GM19238 (cell line): ENCODE results near the gene RUNX1.

Experiments used
- DNase-seq: peaks from one replicate; pipeline ENCODE4 v3.0.0; 2011; ENCODE audit warnings: low spot score; ENCODE audit not compliant: insufficient read length

RUNX1 gene

DNA sequence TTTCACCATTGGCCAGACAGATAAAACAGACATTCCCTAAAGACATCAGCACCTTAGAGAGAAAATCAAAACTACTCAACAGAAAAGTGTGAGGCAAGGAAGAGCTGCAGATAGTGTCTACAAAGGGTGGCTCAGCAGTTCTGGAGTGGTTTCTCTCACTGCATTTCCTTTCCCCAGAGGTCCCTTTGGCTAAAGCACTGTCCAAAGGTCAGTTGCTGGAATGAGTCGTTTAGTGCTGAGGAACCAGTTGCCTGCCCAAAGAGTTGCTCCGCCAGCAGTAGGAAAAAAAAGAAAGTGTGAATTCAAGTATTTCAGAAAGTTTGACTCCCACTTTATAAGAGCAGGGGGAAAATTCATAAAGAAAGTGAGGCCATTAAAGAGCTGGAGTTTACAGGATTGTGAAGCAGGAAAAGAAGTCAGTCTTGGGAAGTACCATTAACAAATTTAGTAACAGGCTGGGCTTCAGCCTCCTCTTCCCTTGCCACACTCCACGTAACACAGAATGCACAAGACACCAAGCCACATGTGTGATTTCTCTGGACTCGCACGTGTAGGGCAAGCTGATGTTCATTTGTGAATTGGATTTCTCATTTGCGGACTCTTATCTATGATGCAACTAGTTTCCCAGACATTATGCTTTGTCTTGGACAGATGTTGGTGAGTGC is 122.2 kb downstream of the RUNX1 start:
- no peak for DNase-seq

DNA sequence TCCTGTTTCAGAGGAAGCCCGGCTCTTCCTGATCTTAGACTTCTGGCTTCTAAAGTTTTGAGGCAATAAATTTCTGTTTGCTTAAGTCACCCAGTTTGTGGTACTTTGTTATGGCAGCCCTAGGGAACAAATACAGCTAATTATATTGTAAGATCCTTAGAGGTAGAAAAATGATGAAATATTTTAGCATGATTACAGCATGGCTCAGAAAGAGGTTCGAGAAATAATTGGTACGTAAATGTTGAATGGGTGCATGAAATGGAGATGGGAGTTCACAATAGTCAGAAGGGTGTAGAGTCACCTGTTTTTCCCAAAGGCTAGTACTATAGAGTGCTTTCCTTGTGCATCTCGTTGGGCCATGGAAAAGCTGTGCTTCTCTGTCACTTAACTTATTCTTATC is 123.5 kb downstream of the RUNX1 start:
- no peak for DNase-seq

DNA sequence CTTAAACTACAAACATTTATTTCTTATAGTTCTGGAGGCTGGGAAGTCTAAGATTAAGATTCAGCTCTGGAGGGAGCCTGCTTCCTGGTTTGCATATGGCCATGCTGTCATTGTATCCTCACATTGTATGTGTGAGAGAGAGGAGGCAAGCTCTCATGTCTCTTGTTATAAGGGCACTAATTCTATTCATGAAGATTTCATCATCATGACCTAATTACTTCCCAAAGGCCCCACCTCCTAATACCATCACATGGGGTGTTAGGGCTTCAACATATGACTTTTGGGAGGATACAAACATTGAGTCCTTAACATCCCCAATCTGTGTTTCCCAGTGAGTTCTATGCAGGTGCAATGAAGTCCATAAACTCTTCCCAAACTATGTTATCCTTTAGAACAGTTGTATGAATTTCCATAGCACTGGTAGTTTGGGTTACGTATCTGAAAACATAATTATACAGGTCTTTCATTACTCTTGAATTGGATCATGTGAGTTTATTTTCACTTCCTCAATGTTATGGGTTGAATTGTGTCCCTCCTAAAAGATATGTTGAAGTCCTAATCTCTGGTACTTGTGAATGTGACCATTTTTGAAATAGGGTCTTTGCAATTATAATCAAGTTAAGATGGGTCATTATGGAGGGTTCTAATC is 124.2 kb downstream of the RUNX1 start:
- DNase-seq: no peak

DNA sequence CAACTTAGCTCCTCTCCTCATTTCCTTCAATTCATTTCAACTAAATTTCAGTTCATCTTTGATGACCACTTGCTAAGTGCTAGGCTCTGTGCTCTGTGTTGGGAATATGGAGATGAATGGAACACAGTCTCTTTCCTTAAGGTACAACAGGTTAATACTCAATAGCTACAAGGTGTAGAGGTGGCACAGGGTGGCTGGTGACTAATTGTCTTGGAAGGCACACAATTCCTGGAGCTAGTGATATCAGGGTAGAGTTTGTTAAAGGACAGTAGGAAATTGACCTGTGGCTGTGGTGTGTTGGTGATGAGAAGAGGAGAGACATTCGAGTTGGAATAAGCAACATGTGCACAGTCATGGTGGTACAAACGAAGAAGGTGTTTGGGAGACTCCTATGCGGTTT is 124.9 kb downstream of the RUNX1 start:
- no peak for DNase-seq

DNA sequence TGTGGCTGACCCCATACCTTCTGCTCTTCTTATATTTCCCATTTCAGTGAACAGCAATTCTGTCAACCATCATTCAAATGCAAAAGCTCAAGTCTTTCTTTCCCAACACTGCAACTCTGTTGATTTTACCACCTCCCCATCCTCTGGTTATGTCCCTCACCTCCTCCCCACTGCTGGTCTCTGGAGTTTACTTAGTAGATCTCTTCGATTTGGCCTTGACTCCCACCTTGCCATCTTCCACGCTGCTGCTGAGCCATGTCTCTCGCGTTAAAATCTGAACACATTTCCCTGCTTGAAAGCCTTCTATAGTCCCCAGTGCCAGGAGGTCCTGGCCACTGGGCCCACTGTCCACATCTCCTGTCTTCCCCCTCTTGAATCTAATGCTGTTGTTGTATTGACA is 125.5 kb downstream of the RUNX1 start:
- DNase-seq: no peak

DNA sequence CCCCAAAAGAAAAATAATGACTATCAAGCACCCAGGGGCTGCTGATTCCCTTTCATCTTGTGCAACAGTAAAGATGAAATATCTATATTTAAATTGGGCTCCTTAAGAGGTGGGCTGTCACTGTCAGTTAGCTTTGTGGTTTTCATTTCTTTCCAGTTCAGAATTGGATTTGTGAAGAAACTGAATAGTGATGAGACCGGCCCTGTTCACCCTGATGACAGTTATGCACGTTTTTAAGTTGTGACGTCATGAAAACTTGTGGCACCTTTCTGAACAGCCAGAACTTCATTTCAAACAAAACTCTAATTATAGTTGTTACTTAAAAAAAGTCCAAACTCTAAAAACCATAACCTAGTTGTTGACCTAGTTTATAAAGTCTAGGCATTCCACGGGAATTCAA is 125.9 kb downstream of the RUNX1 start:
- no peak for DNase-seq

DNA sequence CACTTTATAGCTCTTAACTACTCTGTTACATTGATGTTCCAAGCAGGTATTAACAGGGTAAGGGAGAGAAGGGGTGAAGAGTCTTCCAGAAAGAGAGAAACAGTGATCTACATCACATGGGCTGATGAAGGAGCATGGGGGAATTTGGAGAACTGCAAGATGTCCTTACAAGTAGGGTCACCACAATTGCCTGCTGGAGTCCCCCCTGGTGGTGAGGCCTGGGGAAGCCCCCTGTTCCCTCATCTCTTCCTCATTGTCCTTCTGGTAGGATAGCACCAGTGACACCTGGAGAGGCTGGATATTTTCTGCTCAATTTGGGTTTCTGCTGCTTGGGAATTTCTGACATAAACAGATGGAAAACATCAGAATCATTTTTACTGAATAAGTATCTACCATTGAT is 126.6 kb downstream of the RUNX1 start:
- no peak for DNase-seq

DNA sequence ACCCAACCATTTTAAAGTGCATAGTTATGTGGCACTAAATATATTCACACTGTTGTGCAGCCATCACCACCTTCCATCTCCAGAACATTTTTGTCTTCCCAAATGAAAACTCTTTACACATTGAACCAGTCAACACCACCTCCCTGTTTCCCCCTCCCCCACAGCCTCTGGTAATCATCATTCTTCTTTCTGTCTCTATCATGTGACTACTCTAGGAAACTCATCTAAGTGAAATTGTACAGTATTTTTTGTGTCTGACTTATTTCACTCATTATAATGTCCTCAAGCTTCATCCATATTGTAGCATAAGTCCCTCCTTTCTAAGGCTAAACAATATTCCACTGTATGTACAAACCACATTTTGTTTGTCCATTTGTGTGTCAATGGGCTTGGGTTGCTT is 128.0 kb downstream of the RUNX1 start:
- no peak for DNase-seq

DNA sequence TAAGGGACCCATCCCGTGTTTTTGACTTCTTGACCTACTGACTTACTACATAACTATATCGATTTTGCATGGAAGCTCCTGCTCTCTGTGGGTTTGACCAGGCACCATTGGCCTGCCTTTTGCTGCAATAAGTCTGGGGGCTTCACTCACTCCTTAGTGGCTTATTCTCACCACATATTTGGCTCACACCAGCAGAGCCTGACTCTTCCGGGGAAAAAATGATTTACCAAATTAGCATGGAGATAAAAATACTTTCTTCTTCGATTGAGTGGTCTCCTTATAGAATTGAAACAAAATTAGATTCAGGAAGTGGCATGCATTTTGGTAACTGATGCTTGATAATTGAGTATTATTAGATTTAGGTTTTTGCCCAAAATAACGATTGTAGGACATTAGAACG is 129.7 kb downstream of the RUNX1 start:
- no peak for DNase-seq

DNA sequence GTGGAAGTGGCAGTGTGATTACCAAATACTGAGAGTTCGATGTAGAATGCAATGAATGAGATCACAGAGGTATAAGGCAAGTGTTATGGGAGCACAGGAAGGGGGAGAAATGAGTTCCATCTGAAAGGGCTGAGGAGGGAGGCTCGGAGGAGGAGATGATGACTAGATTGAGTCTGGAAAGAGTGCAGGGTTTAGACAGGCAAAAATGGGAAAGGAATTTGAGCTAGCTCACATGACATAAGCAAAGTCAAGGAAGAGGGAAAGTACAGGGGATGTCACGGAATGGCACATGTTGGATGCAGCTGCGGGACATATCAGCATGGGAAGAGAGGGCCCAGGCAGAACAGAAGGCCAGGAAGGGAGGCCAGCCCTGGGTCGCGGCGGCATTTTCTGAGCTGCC is 132.7 kb downstream of the RUNX1 start:
- no peak for DNase-seq

DNA sequence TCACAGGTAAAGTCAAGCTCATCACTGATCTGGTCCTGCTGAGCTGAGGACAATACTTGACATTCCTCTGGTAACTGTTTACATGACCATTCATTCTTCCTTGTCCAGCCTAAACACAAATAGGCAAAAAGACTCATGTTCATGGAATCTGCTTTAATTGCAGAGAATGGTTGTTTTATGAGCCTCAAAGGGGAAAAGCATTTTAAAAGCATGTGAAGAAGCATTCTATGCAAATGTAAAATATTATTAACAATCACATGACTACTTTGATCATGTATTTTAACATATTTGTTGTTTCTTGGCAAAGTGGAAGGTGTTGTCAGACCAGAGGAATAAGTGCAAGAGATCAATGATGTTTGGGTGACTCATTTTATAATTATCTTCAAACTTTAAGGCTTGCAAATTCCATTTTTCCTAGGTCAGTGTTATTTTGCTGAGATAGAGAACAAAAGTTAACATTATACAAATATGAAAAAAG is 133.7 kb downstream of the RUNX1 start:
- no peak for DNase-seq

DNA sequence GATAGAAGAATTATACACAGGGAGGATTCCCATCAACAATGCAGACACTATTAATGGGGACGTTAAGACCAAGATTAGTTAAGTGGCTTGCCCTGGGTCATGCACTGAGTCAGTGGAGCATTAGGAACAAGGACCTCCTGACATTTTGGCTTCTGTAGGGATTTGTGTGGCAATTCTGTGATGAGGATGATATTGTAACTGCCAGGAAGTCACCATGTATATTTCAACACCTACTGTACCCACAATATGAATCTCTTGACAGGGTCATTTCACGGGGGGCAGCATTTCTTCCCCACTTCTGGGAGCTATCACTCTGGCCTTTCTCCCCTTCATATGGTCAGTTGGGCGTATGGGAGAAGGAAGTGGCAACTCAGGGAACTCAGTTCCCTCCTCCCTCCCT is 134.9 kb downstream of the RUNX1 start:
- no peak for DNase-seq

DNA sequence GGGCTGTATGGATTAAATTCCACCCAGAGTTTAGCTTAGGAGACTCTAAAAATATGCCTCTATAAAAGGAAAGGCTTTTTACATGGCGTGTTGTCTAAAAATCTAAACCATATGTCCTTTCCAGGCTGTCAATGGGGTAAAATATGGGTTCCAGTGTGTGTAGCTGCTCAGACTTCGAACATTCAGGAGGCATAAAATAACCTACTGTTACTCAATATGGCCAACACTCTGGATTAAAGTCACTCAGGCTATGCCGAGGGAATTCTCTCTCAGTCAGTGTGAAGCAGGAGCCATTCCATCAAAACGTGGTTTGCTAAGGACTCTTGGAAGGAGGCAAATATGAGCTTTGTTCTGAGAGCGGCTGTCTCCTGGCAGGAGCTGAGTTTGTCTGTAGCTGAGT is 135.3 kb downstream of the RUNX1 start:
- DNase-seq: no peak

DNA sequence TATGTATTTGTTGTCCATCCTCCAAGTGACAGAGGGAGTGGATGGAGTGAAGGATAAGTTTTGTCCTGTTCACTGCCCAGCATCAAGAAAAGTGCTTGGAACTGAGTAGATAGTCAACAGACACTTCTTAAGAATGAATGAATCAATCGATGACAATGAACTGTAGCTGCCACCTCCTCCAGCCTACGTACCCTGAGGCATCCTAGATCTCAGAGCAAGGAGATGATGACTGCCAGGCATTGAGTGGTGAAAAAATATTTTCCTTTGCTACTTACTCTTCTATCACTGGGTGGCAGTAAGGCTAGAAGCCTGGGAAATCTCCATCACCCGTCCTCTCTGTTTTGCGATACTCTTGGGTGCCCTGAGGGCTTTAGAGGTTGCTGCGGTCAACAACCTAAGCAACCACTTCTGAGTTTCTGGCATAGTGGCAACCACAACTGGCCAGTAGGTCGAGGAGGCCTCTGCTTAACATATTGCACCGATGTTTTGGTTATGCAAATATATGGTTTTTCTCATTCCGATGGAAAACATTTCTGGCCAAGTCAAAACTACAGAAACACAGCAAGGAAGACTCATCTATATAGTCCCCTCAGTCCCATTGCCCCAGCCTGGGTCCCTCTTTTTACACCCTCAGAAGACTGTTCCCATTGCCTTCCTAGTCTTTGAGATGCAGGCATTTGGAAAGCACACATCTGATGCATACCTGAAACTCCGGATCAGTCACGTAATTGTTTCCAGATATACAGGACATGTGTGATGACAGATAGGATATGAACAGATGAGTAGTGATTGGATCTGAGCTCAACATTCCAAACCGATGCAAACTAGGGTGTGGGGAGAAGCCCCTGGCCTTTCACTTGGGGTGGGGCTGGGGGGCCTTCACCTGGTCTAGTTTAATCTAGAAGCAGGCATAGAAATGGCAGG is 136.8 kb downstream of the RUNX1 start:
- DNase-seq: no peak

DNA sequence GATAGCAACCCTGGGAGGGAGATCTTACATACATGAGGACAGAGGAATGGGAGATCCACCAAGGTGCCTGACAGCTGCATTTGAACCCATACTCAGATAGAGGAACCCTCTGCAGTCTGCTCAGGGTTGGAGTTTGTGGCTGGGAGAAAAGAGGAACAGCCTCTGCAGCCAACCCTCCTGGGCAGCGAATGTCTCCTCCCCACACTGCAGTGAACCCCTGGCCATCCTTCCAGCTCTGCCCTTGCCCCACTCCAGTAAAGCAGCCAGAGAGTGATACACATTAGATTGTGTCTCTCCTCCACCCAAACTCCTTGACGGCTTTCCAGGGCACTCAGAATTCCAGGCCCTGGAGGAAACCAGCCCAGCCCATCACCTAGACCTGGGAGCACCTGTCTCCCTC is 137.7 kb downstream of the RUNX1 start:
- no peak for DNase-seq

DNA sequence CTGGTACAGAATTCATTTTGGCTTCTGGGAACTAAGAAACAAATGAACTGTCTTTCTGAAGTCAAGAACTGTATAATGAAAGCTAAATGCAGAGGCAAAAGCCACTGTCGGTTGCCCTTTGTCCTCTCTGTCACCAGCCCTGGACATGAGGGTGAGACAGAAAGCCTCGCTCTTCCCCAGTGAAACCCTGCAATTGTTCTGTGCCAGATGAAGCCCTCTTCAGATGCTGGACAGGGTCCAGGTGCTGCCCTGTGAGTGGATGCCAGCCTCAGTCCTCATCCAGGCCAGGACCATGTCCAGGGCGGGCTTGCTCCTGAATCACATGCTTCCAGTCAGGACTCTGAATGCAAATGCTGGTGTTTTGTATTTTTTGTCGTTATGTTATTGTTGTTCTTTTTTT is 138.7 kb downstream of the RUNX1 start:
- no peak for DNase-seq

DNA sequence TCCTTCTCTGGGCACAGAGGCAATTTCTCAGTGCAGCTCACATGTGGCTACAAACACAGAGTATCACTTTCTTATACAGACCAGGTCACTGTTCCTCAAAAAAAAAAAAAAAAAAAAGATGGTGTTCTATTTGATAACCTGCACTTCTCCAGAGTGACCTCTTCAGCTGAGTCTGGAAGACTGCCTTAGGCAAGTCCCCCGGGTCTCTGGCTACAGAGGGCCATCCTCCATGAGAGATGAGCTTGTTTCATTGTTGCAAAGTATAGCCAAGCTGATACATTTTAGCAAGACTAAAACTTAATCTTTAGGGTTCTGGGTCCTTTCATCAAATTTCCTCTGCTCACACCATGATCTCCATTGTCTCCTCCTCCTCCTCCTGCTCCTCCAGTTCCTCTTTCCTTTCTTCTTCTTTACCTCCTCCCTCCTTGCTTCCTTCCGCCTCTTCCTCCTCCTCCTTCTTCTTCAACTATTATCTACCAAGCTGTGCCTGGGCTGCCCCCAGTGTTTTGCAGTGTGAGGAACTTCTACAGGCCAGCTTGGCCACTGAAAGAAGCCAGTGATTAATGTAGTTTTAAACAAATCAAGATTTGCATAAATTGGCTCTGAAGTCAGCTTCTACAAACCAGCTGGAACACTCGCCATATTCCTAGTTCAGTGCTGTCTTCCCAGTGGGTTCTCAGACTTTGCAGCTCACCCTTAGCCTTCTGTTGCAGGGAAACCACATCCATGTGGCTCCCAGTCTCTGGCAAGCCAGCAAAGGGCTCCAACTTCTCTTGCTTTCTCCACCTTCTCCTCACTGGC is 139.4 kb downstream of the RUNX1 start:
- DNase-seq: no peak

DNA sequence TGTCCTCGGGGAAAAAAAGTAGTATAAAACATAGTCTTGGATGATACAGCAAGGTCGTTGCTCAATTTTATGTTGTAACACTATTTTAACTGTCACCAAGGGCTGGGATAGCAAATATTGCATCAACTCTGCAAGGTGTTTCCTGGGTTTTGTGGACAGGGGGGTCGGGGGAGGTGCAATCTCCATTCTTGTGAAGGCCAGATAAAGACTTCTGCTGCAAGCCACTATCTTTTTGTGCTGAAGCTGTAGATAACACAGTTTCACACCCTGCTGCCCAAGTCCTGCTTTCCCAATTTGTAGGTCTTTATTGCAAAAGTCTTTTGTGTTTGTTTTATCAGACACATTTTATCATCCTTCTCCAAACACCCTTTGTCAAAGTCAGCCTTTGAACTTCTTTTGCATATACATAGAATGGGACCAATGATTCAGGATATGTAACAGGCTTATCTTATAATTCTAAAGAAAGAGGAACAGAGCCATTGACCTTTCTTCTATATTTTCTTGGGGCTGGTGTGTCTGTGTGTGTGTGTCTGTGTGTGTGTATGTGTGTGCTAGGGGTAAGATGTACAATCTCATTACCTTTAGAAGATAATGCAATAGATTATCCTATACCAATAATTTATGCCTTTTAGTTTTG is 140.6 kb downstream of the RUNX1 start:
- DNase-seq: no peak

DNA sequence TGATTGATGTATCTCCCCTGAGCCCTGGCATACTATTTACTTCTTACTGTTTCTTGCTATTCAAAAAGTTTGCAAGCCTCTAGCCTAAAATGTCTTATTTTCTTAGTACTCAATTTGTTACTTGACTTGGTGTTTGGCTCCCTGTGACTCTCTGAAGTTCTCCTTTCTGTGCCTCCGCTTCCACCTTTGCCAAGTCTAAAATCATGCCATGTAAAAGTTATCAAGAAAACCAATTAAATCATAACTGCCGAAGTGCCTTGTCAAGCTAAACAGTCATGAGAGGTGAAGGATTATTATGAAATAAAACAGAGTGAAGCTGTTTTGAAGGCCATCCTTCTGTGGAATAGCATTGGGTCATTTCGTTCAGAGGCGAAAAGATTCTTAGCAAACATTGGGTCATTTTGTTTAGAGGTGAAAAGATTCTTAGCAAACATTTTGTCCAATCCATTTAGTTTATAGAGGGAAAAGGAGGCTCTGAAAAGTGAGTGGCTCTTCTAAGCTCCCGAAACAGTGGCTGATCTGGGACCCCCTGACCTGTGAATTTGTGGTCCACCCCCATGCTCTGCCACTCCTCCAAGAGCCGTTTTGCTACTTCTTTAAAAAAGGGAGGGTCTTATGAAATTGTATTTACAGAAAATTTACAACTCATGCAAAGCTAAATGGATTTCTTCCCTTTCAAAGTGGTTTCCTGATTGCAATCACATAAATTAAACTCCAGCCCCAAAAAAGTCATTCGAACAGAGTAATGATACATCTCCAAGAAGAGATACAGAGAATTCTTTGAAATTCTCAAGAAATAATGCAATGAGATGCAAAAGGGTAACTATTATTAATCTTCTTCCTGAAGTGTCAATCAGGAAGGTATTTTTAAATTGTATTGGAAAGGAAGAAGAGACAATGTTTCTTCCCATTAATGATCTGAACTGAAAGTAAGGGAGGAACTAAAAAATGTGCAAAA is 141.4 kb downstream of the RUNX1 start:
- no peak for DNase-seq

DNA sequence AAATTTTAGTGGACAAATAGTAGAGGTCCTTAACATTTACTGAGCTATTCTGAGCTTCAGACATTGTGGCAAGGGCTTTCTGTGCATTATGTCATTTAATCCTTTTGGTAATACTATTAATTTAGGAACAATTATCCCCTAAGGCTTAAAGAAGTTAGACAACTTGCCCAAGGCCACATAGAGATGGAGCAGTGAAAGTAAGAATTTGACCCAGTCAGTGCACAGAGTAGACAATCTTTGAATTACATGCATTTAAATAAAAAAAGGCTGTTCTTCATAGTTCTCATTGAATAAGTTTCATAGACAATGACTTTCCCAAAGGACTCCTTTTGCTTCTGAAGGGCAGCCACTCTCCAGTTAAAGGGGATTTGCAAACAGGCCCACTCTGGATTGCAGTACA is 142.7 kb downstream of the RUNX1 start:
- DNase-seq: no peak
